SH-SY5Y (cell line): ENCODE data around the gene ULK2.

Experiments used
- GATA2 ChIP-seq: IDR thresholded peaks from 2 replicates; pipeline ENCODE4 v1.6.1; 2011; ENCODE audit warnings: mild to moderate bottlenecking, low read depth, low read length
- GATA3 ChIP-seq: IDR thresholded peaks from 2 replicates; pipeline ENCODE4 v1.6.1; 2011; ENCODE audit warnings: low read depth, mild to moderate bottlenecking, low read length, moderate library complexity

ULK2 gene

GRCh38 chr17:19876529-19877161 lies 8.9 kb upstream of the ULK2 start:
- TF ChIP-seq GATA2, result no peak
- TF ChIP-seq GATA3, result no peak

- TF ChIP-seq GATA3 (no peak), GATA2 (no peak)
Observed at GRCh38 chr17:19874256-19874655, 6.5 kb upstream of the ULK2 start.

- TF ChIP-seq GATA3 (no peak), GATA2 (no peak)
Observed at GRCh38 chr17:19873346-19873745, 5.6 kb upstream of the ULK2 start.

- no peak for TF ChIP-seq GATA3
- no peak for TF ChIP-seq GATA2
Observed at GRCh38 chr17:19868079-19868395, 301 bp upstream of the ULK2 start.

DNA sequence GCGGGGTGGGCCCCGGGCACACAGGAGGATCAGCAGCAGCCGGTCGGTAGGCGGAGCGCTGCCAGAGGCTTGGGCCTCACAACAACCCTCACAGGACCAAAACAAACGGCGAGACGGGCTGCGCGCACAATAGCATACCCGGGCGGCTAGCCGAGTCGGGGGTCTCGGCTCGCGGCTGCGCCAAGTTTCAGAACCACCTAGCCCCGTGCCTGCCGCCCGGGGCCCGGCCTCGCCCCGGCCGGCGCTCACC lies 732 bp downstream of the ULK2 start:
- TF ChIP-seq GATA2 (no peak), GATA3 (no peak)

GRCh38 chr17:19865021-19865420 lies 2.7 kb downstream of the ULK2 start:
- TF ChIP-seq GATA3, result no peak
- no peak for TF ChIP-seq GATA2

- no peak; the same call in 1 of the 2 replicates for TF ChIP-seq GATA2
Observed at GRCh38 chr17:19857640-19858039, 10.1 kb downstream of the ULK2 start.

GRCh38 chr17:19833914-19834313 lies 33.8 kb downstream of the ULK2 start:
- TF ChIP-seq GATA2 (no peak), GATA3 (no peak)

DNA sequence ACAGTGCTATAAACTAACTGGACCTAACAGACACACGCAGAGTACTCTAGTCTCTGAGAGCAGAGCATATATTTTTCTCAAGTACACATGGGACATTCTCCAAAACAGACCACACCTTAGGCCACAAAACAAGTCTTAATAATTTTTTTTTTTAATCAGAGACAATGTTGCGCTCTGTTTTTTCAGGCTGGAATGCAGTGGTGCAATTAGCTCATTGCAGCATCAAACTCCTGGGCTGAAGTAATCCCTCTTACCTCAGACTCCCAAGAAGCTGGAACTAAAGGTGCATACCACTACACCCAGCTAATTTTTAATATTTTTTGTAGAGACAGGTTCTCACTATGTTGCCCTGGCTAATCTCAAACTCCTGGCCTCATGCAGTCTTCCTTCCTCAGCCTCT lies 37.7 kb downstream of the ULK2 start:
- no peak for TF ChIP-seq GATA3
- TF ChIP-seq GATA2, result no peak

GRCh38 chr17:19812407-19812806 lies 55.3 kb downstream of the ULK2 start:
- TF ChIP-seq GATA2 (no peak), GATA3 (no peak)

DNA sequence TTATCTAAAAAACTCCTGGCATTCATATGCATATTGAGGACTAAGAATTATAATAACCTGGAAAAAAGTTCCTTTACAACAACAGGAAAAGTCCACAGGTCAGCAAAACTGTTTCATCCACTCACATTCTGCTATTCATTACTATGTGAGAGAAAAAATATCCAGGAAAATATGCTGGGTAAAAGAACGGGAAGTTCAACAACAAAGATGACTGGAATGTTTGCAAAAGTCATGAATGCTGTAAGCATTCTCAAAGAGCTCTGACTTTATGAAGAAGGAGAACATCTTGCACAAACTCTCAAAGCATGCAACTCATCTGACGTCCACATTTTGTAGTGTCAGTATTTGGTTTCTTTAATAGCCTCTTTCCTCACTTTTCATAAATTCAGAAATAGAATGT lies 62.7 kb downstream of the ULK2 start:
- TF ChIP-seq GATA3, result no peak
- no peak for TF ChIP-seq GATA2

DNA sequence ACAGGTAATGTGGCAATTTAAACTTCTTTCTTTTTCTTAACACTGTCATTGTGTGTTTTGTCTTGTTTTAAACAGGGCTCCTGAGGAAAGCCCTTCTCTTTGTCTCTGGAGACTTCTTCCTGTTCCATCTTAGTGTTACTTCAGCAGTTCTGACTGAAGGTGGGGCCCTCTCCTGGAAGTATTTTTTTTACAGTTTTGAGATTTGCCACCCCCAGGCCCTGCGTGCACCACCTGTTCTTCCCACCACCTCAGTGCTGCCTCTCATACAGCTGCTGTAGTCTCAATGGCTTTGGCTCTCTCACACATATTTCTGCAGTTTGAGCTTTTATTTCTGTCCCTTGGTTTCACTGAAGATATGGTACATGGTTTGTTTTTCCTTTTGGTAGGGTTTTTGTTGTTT lies 67.2 kb downstream of the ULK2 start:
- TF ChIP-seq GATA2 (no peak), GATA3 (no peak)

DNA sequence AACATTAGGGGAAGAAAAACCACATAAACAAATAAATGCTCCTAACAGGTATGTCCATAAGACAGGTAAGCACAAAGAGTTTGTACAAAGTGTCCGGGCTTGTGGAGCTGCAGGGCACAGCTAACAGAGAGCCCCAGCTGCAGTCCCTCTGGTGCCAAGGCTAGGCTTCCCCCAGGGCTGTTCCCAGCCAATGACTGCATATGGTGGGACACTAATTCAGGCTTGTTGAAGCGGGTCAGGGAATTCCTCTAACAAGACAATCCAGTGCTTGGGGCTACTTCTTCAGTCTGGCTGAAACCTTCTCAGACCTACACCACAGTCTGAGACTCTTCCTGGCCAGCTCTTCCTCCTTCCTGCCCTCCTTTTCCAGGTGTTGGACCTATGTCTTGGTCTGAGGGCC lies 67.9 kb downstream of the ULK2 start:
- no peak for TF ChIP-seq GATA2

DNA sequence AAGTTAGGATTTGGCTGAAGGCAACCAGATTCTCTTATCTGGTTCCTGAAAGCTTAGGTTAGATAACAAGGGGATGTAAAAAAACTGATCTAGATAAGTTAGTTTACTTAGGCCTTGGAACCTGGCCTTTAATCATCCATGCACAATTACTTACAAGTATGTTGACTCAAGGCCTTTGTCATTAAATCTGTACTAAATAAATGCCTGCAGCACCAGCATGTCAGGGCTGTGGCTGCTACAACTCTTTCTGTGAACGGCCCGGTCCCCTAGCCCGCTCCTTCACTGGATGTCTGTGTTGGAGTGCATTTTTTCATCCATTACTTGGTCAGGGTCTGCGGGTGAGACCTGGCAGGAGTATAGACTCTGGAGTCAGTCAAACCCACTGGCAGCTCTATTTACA lies 71.3 kb downstream of the ULK2 start:
- TF ChIP-seq GATA3 (no peak), GATA2 (no peak)

DNA sequence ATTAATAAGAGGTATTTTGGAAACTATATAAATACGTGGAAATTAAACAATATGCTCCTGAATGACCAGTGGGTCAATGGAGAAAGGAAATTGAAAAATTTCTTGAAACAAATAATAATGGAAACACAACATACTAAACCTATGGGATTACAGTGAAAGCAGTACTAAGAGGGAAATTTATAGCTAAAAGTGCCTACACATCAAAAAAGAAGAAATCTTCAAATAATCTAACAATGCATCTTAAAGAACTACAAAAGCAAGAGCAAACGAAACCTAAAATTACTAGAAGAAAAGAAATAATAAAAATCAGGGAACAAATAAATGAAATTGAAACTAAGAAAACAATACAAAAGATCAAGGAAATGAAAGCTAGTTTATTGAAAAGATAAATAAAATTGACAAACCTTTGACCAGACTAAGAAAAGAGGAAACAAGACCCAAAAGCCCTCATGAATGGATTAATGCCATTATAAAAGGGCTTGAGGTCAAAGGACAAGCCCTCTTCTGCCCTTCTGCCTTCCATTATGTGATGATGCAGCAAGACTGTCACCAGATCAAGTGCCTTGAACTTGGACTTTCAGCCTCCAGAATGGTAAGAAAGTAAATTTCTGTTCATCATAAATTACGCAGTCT lies 75.7 kb downstream of the ULK2 start:
- TF ChIP-seq GATA2 (no peak), GATA3 (no peak)

DNA sequence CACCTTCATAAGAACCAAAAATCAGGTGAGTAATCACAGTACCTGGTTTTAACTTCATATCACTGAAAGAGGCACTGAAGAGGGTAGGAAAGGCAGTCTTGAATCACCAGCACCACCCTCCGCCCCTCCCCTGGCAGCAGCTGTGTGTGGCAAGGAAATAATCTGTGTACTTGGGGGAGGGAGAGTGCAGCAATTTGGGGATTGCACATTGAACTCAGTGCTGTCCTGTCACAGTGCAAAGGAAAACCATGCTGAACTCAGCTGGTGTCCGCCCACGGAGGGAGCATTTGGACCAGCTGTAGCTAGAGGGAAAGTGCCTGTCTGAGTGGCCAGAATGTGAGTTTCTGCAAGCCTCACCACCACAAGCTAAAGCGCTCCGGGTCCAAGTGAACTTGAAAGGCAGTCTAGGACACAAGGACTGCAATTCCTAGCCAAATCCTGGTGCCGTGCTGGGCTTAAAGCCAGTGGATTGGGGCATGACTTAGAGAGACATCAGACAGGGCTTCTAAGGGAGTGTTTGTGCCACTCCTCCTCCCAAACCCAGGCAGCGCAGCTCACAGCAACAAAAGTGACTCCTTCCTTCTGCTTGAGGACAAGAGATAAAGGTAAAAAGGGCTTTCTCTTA lies 79.9 kb downstream of the ULK2 start:
- TF ChIP-seq GATA2, result no peak
- TF ChIP-seq GATA3, result no peak
